Measurements from ENCODE around the gene SLC4A2. TPM values are rescaled to one million over a fixed set of nuclear protein-coding genes. Genes with fewer than 3 reads are reported as not detected.
A peak's percentile ranks its signal among the peaks of the same experiment; 100 is the strongest.

SLC4A2 gene
- total RNA-seq, 2 donors from 2014 or later: 76.7 to 169 TPM

GRCh38 chr7:151012031-151012692 is 47.2 kb upstream of the SLC4A2 start:
- intact Hi-C loops (cut with DNase I): no loop called here
- no peaks in the 10 kb centered on the region for H3K4me1 ChIP-seq
- H3K4me3 ChIP-seq: no peak overlapping the region
- H3K9ac ChIP-seq (ENCODE audit: low read depth in 2 of 2, low read length in 2 of 2): no peak overlapping the region
- no peaks in the 10 kb centered on the region for H3K9me3 ChIP-seq
- H3K27ac ChIP-seq: peak overlapping the region; percentile 53
- TF ChIP-seq CTCF (IDR thresholded peaks at IDR 0.05): no peak
- peak; percentile 78 for DNase-seq
- H3K36me3 ChIP-seq: no peaks in the 10 kb centered on the region
- H3K27me3 ChIP-seq: no peaks in the 10 kb centered on the region

- no peak for DNase-seq
- no peak overlapping the region for H3K4me3 ChIP-seq
- intact Hi-C loops (cut with DNase I): no loop called here
- no peak for TF ChIP-seq CTCF (IDR thresholded peaks at IDR 0.05)
- H3K27me3 ChIP-seq: no peaks in the 10 kb centered on the region
- no peaks in the 10 kb centered on the region for H3K9me3 ChIP-seq
- H3K4me1 ChIP-seq: no peaks in the 10 kb centered on the region
- H3K36me3 ChIP-seq: no peaks in the 10 kb centered on the region
- peak overlapping the region; percentile 53 for H3K27ac ChIP-seq
- no peak overlapping the region for H3K9ac ChIP-seq (ENCODE audit: low read depth in 2 of 2, low read length in 2 of 2)
Observed at GRCh38 chr7:151012911-151013347, 46.5 kb upstream of the SLC4A2 start.

- H3K9ac ChIP-seq (ENCODE audit: low read depth in 2 of 2, low read length in 2 of 2): no peak overlapping the region
- H3K4me1 ChIP-seq: no peaks in the 10 kb centered on the region
- no peak overlapping the region for H3K27ac ChIP-seq
- peak; percentile 36 for DNase-seq
- H3K36me3 ChIP-seq: no peaks in the 10 kb centered on the region
- H3K4me3 ChIP-seq: peak overlapping the region; percentile 12
- no peak for TF ChIP-seq CTCF (IDR thresholded peaks at IDR 0.05)
- intact Hi-C loops (cut with DNase I): no loop called here
- H3K9me3 ChIP-seq: no peaks in the 10 kb centered on the region
- H3K27me3 ChIP-seq: peaks cover 1% of the 10 kb centered on the region
Observed at GRCh38 chr7:151013356-151013732, 46.0 kb upstream of the SLC4A2 start.

GRCh38 chr7:151013733-151014497 is 45.5 kb upstream of the SLC4A2 start:
- intact Hi-C loops (cut with DNase I): no loop called here
- TF ChIP-seq CTCF (IDR thresholded peaks at IDR 0.05): no peak
- H3K9me3 ChIP-seq: no peaks in the 10 kb centered on the region
- H3K4me1 ChIP-seq: no peaks in the 10 kb centered on the region
- H3K27ac ChIP-seq: no peak overlapping the region
- peak; percentile 74 for DNase-seq
- H3K36me3 ChIP-seq: no peaks in the 10 kb centered on the region
- peak overlapping the region; percentile 12 for H3K4me3 ChIP-seq
- H3K9ac ChIP-seq (ENCODE audit: low read depth in 2 of 2, low read length in 2 of 2): peak overlapping the region in 1 of 2 donors; percentile 16
- H3K27me3 ChIP-seq: peaks cover 7% of the 10 kb centered on the region

- Histone ChIP-seq H3K36me3 (no peaks in the 10 kb centered on the region), H3K4me3 (no peak overlapping the region), H3K27me3 (peaks cover 18% of the 10 kb centered on the region), H3K9me3 (no peaks in the 10 kb centered on the region), H3K27ac (no peak overlapping the region), H3K9ac (ENCODE audit: low read depth in 2 of 2, low read length in 2 of 2) (no peak overlapping the region), H3K4me1 (no peaks in the 10 kb centered on the region)
- peak; percentile 36 for DNase-seq
- intact Hi-C loops (cut with DNase I): no loop called here
- no peak for TF ChIP-seq CTCF (IDR thresholded peaks at IDR 0.05)
Observed at GRCh38 chr7:151014950-151015349, 44.4 kb upstream of the SLC4A2 start.
